Cerebellar cortex (tissue), 1 donor: ENCODE results near the gene SPOCD1.

Experiments used
- DNase-seq: peaks from one replicate; pipeline ENCODE4 v3.0.0-alpha.2; 2015; ENCODE audit warnings: low spot score

Gene SPOCD1

GRCh38 chr1:31771891-31772668, 43.7 kb downstream of the SPOCD1 start:
- no peak for DNase-seq

DNA sequence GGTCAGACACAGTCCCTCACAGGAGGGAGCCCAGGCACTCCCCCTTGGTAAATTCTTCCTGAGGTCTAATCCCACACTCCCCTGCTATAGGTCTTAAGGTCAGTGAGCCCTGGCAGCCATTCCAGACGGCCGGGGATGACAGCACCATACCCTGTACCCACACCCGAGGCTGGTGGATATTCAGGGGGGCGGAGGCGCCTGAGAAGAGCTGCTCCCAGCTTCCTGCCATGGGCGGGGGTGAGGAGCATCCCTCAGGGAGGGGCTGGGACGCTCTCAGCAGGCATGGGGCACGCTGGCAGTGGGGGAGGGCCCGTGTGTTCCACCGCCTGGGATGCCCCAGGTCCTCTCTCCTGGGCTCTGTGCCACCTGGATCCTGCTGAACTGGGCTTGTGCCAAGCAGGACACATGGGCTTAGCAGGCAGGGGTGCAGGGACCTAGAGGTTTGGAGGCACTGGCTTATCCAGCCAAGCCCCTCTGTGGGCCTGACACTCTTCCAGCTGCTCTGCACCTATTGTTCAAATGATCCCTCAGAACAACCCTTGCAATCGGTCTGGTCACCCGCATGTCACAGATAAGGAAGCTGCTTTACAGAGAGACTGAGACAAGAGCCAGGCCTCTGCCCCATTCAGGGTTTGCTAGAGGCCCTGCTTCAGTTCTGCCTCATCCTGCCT, 46.0 kb downstream of the SPOCD1 start:
- peak; percentile 58 for DNase-seq

GRCh38 chr1:31768939-31769704, 46.7 kb downstream of the SPOCD1 start:
- DNase-seq: no peak

DNA sequence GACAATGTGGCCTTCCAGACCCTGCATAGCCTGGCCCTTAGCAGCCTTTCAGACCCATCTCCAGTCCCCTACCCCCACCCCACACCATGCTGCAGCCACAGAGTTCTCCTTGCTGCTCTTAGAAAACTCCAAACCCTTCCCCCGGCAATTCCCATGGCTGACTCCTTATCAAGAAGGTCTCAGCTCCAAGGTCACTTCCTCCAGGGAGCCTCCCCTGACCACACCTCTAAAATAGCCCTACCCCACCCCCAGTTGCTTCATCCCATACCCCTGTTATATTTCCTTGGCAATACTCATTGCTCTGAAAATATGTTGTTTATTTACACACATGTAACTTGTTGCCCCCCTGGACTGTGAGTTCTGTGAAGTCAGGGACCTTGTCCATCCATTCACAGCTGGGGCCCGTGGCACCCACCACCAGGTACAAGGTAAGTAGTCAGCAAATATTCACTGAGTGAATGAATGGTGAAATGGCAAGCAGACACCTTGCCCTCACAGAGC, 47.4 kb downstream of the SPOCD1 start:
- no peak for DNase-seq

GRCh38 chr1:31767225-31767624, 48.6 kb downstream of the SPOCD1 start:
- no peak for DNase-seq

DNA sequence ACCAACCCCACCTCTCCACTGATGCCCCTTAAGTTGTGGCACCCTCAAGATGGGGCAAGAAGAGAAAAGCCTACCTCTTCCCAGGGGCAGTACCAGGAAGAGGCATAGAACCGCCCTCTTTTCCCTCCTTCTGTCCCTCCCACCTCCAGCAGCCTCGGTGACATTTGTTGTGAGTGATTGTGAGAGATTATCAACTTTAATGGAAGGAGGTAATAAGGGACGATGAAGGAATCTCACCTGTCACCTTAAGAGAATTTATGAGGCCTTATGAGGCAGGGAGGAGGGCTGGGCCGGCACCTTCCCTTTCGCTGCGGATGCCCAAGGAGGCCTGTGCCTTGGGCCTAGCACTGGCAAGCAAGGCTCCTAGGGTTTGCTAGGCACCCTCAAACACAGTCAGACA, 50.3 kb downstream of the SPOCD1 start:
- DNase-seq: peak; percentile 43

DNA sequence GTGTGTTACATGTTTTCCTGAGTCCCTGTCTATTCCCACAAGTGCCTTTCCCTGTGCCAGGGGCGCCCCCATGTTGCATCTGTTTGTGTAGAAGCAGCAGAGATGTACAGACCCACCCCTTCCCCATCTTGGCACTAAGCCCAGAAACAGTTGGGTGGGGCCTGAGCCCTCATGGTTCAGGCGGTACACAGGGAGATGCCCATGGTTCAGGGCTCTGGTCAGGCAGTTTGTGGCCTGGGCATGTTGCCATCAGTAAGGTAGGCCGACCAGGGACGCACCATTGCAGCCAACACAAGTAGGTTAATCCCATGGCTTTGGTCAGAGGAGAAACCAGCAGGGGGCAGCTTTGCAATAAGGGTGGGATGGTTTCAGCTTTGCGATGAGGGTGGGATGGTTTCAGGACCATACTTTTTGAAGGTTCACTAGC, 50.8 kb downstream of the SPOCD1 start:
- peak; percentile 68 for DNase-seq

- peak; percentile 55 for DNase-seq
Observed at GRCh38 chr1:31764312-31765040, 51.3 kb downstream of the SPOCD1 start, which contains the start of gene ADGRB2. Gene ADGRB2 (minus strand): TSS chr1:31764340. CDS start chr1:31757221, 7,119 bp downstream.

DNA sequence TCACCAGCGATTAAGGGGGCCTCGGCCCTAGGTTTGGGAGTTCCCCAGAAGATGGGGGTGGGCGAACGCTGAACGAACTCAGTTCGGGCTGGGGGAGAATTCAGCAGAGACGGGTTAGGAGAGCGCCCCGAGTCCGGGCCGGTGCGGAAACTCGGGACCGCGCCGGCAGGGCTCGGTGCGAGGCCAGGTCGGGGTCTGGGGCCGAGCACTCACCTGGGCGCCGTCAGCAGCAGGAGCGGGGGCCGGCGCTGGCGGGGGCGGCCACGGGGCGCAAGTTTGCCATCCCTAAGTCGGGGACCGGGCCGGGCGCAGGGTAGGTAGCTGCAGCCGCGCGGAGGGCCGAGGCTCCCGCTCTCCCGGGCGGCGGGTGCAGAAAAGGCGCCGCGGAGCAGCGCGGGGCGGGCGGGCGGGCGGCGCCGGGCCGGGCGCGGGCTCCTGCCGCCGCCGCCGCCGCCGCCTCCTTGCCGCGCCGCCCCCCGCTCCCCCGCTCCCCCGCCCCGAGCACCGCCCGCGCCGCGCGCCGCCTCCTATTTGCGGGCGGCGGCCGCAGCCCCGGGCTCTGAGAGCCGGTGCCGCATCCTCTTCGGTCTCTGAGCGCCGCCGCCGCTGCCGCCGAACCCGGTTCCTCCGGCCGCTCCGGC, 52.0 kb downstream of the SPOCD1 start:
- no peak for DNase-seq

DNA sequence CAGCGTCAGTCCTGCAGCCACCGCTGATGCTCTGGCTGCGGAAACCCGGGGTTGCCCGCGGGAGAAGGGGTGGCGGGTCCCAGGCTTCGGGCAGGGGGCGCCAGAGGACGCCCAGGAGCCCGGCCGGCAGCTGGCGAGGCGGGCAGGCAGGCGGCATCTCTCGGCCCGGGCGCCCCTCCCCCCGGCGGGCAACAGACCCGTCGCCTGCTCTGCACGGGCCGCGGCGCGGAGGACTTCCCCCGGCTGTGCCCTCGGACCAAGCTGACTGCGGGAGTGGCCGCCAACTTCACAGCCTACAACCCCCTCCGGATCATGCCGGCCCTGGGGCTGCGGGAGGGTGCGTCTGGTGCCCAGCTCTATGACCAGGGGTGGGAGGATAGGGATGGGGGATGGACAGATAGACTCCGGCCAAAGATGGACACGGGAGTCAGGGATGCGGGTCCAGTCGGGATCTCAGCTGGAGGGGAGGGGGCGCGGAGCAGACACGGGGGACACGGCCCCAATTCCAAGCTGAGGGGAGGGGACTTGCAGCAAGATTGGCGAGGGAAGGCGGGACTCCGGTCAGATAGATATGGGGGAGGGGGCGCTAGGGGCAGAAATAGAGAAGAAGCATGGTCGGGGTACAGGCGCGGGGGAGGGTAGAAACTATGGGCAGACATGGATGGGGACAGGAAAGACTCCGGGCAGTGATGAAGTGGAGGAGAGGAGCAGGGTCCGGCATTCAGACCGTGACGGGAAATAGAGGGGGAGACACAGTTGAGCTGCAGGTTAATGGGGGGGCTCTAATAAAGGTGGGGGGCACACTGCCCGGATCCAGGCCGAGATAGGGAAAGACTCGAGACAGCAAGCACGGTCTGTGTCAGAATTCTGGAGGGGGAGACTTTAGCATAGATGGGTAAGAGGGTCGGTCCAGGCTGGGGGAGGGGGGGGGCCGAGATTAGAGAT, 52.8 kb downstream of the SPOCD1 start:
- DNase-seq: peak; percentile 55

DNA sequence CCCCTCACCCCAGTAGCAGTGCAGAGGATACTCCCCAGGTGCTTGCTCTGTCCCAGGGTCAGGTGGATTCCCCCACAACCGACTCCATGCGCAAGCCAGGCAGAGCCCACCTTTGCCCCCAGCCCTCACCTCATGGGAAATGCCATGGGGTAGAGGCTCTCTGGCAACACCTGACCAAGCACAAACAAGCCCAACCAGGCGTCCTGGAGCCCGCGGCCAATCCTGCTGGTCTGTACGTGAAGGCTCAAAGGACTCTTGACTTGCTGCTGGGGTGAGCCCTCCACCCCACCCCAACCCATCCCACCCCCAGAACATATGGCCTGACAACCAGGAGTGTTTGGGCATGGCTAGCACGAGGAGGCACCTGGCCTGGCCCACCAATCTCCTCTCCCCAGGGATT, 53.5 kb downstream of the SPOCD1 start:
- peak; percentile 30 for DNase-seq

DNA sequence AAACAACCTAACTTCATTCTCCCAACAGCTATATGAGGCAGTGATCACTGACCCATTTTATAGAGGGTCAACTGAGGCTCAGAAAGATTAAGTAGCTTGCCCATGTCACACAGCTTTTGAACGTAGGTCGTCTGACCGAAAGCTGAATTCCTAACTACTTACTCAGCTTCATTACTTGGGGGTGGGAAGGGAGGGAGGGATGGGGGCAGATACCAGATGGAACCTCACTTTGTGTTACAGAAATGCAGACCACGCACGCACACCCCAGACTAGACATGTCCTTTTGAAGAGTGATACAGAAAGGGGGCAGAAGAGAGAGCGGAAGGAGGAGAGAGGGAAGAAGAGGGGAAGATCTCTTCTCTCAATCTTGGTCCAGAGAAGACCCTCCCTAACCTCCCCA, 53.9 kb downstream of the SPOCD1 start:
- peak; percentile 19 for DNase-seq

DNA sequence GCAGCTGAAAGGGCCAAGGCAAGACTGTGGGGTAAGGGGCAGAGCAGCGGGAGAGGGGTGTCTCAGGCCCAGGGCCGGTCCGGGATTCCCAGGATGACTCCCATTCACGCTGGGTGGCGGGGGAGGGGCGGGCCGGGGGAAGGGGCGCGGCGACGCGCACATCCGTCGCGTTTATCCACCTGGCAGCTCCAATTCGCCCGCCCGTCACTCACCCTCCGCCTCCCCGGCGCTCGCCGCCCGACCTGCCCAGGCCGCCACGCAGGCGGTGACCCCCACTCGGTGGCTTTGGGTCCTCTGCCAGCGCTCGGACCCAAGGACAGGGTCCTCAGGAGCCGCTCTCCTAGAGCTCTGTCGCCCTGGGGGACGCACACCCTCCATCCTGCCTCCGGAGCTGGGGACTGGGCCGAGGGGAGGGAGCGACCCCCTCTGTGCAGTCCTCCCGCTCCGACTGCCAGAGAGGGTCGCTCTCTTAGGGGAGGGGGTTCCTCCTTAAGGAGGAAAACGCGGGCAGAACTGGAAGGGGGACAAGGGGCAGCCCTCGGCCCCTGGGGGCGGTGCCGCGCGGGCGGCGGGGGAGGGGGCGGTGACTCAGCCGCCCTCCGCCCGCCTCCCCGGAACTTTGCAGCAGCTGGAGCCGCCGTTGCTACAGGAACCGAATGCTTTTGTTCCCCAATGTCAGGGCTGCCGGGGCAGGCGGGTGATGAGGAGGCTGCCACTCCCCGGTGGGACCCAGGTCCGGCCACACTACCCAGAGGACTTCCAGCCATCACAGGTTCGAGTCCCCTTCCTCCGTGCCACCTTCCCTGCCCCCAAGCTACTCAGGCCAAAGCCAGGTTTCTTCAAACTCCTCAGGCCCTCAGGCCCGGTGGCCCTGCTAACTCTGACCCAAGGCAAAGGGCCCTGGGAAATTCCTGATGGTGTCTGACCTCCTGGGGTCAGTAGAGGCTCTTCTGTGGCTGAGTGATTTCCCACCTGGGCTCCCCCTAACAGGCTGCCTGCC, 55.1 kb downstream of the SPOCD1 start:
- DNase-seq: peak; percentile 38

DNA sequence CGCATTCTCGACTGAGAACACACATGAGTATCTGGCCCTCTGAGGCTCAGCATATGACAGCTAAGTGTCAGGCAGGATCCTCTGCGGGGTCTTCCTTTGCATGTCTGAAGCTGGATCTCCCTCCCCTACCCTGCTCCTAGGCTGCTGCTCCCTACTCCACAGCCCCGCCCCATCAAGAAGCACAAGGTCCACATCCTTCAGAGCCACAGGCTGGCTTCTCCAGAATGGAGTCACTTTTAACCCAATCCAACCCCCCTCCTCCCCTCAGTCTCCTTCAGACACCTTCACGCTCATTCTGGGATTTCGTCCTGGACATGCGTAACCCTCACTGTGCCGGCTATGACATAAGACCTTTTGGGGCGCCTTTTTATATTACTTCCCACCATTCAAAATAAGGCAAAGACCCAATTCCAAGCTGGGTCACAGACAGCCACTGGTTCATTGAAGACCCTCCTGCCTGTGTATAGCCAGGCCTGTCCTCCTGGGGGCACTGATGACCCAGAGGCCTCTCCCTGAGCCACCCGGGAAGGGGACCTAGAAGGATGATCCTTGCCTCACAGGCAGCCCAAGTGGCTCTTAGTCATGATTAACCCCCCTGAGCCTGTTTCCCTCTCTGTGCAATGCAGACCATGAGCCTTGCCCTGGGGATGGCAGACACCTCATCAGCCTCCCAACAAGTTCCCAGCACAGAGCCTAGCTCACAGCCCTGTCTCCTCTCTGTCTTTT, 56.4 kb downstream of the SPOCD1 start:
- peak; percentile 30 for DNase-seq

- DNase-seq: no peak
Observed at GRCh38 chr1:31758823-31759222, 57.0 kb downstream of the SPOCD1 start.

GRCh38 chr1:31757989-31758388, 57.8 kb downstream of the SPOCD1 start:
- DNase-seq: peak; percentile 19

GRCh38 chr1:31757204-31757679, 58.6 kb downstream of the SPOCD1 start:
- peak; percentile 35 for DNase-seq

DNA sequence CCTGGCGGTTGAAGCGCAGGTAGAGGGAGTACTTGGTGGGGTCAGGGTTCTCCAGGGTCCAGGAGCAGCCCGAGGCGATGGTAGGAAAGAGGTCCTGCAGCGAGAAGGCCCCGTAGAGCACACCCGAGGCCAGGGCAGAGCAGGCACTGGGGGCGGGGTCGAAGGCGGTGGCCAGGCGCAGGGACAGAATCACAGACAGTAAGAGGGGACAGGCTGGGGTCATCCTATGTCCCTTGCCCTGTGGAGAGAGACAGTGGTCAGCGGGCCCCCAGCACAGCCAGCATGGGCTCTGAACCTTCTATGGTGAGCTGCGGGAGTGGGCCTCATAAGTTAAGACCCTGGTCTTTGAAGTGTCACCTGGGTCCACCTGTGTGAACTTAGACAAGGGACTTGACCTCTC, 59.2 kb downstream of the SPOCD1 start:
- no peak for DNase-seq
